B cell (primary cell): ENCODE data around the gene PAX4.

Source experiments
- CTCF ChIP-seq: fragments of 200-600 bp; IDR thresholded peaks from one replicate; pipeline ENCODE4 v1.8.0; 2022; ENCODE audit warnings: antibody characterized with exemption, mild to moderate bottlenecking
- EZH2 ChIP-seq: IDR thresholded peaks from 2 replicates; pipeline ENCODE4 v1.6.1; 2012; ENCODE audit warnings: borderline replicate concordance, low read depth, mild to moderate bottlenecking, moderate library complexity, low read length; ENCODE audit not compliant: insufficient read depth, poor library complexity, severe bottlenecking

DNA sequence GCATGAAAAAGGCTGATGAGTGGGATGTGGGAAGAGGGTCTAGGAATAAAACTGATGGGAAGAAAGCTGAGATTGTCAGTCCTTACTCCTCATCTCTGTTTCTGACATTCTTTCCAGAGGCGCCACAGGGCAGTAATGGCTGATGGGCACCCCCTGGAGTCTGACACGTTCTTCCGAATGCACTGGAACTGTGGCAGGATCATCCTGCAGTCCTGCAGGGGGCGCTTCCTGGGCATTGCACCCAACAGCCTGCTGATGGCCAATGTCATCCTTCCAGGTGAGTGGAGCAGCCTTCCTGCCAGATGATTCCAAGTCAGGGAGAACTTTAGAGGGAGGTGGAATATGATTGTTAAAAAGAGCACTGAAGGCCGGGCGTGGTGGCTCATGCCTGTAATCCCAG, 19.6 kb downstream of the PAX4 start:
- TF ChIP-seq CTCF: no peak
- TF ChIP-seq EZH2: no peak
